ENCODE results near the gene DPP7.

The DPP7 gene

DNA sequence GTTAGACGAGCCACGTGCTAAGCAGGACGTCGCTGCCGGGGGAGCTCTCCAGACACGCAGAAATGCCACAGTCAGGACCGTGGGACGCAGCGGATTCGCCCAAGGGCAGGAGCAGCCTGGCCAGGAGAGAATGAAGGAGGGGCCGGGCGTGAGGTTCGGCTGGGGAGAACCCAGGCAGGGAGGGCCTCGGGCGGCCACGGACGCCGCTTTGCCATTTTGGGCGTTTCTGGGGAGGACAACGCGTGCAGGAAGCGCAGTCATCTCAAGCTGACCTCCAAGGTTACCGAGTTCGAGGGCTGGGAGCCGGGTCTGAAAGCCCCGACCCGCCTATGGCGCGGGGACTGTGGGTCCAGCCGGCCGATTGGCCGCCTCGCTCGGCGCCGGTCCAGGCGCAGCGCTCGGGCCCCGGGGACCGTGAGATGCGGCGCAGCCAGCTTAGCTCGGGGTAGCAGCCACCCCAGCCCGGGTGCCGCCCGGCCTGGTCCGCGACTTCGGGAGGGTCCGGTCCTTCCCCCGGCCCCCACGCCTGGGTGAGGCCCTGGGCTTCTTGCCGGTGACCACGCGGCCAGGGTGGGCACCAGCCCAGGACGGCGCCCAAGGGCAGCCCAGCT, 28.5 kb downstream of the DPP7 start:
- DNase-seq, result peak; percentile 63

DNA sequence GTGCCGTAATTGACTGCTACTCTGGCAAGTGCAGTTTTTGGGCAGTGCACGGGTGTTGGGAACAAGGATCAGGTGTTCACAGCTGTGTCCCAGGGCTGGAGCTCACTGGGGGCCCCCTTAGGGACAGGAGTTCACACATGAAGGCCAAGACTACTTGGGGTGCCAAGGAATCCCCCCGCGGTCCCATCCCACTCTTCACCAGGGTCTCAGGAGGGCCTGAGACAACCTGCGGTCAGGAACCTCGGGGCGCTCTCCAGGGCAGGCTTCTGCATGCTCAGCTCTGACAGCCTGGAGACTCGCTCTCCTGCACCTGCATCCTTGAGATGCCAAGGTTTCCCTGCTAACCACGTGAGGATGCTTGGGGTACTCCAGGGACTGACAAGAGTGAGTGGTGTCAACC, 30.0 kb downstream of the DPP7 start:
- no peak for DNase-seq

DNA sequence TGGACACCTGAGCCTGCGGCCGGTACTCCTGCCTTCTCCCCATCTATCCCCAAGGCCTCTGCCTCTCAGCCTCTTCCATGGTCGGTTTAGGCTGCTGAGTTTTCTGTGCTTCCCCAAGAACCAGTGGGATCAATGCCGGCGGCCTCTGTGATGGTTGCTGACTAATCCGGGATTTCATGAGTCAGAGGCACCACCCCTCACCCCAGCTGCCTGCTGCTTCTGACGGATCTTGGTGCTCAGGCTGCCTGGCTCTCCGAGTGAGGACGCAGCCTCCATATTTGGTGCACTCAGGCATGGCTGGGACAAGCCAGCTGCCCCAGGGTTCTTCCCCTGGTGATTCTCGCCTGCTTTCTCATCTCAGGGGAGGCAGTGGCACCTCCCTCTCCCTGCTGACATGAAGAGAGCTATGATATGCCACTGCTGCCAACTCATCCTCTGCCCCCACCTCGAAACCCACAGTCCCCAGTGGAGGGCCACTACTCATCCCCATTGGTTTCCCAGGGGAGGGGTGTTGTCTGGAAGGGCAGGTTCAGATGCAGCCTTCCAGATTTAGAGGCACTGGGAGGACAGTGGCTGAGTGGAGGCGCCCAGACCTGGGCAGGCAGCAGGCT, 31.0 kb downstream of the DPP7 start:
- DNase-seq, result no peak

DNA sequence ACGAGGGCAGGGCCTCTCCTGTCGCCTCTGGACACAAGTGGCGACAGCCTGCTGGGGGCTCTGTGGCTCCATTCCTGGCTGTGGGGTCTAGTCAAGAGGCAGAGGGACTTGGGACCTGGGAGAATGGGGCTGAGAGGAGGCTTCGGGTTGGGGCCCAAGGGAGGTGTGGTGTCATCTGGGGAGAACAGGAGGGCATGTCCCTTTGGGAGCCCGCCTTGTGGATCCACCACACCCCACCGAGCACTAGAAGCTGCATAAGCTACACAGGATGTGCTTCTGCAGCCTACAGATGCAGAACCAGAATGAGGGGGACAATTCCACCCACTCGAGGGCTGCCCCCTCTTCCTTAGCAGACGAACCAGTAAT, 31.6 kb downstream of the DPP7 start:
- DNase-seq, result no peak

DNA sequence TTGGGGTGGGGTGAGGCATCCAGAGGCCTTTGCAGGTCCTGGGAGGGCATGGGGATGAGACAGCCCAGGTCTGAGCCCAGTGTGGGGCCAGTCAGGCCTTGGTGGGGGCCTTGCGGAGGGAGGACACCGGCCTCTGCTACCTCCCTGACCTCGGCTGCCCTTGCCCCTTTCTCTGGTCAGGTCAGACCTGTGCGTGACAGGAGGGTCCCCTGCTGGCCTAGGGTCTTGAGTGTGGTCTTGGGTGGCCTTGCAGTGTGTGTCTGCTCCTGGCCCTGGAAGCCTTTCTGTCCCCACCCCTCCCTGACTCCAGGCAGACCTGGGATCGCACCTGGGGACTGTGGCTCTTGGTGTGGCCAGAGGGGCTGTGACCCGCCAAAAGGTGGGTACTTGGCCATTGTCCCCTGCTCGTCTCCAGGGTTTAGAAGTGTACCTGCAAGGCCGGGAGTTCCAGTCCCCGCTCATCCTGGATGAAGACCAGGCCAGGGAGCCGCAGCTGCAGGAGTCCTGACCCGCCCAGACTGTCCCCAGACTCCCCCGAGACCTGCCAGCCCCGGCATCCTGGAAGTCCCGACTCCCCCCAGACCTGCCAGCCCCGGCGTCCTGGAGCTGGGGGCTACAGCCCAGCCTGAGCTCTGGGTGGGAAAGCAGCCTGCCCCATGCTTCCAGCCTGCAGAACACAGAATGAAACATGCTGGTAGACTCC, 32.2 kb downstream of the DPP7 start:
- DNase-seq, result no peak

DNA sequence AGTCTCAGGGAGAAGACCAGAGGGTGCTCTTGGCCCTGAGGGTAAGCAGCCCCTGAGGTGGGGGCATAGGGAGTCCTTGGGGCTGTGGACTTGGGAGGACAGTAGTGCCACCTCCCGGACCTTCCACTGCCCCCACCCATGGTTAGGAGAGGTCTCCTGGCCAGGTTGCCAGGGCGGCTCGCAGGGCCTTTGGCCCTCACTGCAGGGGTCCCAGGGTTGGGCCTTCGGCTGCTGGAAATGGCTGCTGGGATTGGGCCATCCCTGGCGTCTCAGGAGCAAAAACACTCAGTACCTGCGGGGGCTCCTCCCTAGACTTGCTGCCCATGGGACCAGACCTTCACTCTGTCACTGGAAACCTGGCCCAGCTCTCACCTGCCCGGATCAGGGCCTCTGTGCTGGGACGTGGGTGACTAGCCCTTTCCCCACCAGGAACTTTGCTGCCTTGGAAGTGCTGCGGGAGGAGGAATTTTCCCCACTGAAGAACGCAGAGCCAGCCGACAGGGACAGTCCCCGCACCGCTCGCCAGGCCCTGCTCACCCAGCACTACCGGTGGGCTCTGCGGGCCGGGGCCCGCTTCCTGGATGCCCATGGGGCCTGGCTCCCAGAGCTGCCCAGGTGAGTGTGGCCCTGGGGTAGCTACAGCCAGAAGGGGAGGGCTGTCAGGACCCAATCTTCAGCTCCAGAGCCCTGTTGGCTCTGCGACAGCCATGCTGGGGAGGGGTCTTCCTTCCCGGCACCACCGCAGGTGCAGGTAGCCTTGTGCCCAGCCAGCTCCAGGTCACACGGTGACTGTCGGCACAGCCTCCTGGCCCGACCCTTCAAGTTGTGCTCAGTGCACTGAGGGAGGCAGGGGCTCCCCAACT, 34.0 kb downstream of the DPP7 start:
- DNase-seq, result no peak

DNA sequence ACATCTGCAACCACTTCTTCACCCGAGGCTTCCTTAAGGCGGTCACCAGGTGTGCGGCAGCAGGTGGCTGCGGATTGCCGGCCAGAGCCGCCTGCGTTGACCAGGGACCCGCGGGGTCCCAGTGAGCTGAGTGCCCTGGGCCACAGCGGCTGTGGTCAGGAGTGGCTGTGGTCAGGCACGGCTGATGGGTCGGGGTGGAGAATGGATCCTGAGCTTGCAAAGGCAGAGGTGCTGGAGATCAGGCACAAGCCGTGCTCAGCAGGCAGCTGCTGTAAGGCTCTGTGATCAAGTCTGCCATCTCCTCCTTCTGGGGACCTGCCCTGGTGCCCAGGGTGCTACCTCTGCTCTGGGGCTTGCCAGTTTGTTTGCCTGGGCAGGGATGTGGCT, 35.1 kb downstream of the DPP7 start:
- no peak for DNase-seq

DNA sequence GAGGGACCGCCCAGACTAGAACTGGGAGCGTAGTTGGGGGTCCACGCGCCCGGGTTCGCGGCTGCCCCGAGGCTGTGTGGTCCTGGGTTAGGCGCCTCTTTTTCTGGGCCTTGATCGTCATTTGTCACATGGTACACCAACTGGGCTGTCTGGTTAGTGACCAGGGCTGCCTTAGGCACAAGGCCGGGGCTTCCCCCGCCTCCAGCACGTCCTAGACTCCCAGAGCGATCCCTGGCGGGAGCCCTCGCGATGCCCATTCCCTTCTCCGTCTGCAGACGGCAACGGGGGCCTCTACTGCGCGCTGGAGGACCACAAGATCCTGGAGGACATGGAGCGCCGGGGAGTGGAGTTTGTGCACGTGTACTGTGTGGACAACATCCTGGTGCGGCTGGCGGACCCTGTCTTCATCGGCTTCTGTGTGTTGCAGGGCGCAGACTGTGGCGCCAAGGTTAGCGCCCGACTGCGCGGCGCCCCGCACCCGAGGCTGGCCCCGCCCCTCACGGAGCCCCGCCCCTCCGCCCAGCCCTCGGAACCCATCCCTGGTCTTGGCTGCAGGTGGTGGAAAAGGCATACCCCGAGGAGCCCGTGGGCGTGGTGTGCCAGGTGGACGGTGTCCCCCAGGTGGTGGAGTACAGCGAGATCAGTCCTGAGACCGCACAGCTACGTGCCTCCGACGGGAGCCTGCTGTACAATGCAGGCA, 35.7 kb downstream of the DPP7 start:
- DNase-seq, result no peak

DNA sequence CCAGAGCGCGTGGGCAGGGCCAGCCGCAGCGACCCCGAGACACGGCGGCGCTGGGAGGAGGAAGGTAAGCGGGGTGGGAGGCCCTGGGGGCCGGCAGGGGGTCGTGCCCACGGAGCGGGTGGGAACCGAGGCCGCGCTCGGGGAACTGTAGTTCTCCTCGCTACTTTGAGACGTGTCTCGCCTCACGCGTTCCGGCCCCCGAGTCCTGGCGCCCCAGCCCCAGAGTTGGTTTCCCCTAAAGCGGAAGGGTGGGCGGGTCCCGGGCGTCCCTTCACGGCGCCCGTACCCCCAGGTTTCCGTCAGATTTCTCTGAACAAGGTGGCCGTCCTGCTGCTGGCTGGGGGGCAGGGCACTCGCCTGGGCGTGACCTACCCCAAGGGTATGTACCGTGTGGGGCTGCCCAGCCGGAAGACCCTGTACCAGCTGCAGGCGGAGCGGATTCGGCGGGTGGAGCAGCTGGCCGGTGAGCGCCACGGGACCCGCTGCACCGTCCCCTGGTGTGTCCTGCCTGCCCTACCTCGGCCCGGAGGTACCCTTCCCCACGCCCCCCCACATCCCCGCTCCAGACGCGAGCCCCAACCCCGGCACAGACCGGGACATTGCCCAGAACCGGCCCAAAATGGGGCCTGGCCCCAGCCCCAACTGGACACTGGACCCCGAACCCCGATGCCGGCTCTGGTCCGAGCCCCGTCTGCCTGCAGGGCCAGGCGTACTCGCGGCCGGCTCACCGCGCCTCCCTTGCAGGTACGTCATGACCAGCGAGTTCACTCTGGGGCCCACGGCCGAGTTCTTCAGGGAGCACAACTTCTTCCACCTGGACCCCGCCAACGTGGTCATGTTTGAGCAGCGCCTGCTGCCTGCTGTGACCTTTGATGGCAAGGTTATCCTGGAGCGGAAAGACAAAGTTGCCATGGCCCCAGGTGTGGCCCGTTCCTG, 36.5 kb downstream of the DPP7 start:
- peak; percentile 48 for DNase-seq

DNA sequence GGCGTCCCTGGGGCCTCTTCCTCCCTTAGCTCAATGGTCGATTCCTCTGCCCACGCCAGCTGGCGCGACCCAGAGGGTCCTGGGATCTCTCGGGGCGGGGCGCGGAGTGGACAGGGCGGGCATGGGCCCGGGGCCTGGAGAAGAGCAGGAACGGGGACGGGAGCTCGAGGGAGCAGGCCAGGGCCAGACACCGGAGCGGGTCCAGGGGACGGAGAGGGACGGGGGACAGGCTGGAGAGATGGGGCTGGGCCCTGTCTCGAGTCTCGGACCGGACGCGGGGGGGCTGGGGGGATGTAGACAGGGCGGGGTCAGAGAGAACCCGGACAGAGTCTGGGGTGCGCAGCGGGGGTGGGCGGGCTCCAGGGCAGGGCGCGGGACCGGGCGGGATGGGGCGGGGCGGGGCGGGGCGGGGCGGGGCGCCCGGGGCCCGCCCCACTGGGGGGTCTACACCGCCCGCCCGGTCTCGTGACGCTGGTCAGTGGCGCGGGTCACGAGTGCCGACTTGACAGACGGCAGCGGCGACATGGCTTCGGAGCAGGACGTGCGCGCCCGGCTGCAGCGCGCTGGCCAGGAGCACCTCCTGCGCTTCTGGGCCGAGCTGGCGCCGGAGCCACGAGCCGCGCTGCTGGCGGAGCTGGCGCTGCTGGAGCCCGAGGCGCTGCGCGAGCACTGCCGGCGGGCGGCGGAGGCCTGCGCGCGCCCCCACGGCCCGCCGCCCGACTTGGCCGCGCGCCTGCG, 37.4 kb downstream of the DPP7 start, which contains the start of gene UAP1L1:
UAP1L1 (plus strand) TSS at position 508 of the 738 bp plus-strand sequence; CDS start at position 524, 16 bp downstream.
- DNase-seq, result peak; percentile 60

DNA sequence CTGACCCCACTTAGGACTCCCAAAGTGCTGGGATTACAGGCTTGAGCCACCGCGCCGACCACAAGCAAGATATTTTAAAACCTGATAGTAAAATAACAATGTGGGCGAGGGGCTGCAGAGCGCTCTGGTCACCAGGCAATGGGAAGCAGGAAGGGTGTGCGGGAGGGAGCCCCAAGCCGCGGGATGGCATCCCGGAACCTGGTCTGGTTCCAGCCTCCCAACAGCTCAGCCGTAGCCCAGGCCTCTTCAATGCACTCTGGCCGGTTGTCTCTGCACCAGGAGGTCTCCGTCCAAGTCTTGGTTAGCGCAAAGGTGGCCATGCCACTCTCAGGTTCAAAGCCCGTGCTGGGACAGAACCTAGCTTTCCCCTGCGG, 37.9 kb downstream of the DPP7 start:
- no peak for DNase-seq

DNA sequence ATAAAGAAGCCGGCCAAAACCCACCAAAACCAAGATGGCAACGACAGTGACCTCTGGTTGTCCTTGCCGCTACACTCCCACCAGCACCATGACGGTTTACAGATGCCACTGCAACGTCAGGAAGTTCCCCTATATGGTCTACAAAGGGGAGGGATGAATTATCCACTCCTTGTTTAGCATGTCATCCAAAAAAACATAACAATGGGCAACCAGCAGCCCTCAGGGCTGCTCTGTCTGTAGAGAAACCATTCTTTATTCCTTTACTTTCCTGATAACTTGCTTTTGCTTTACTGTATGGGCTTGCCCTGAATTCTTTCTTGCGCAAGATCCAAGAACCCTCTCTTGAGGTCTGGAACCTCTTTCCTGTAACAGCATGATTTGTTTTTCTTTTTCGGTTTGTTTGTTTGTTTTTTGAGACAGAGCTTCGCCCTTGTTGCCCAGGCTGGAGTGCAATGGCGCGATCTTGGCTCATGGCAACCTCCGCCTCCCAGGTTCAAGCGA, 39.2 kb downstream of the DPP7 start:
- DNase-seq, result no peak

DNA sequence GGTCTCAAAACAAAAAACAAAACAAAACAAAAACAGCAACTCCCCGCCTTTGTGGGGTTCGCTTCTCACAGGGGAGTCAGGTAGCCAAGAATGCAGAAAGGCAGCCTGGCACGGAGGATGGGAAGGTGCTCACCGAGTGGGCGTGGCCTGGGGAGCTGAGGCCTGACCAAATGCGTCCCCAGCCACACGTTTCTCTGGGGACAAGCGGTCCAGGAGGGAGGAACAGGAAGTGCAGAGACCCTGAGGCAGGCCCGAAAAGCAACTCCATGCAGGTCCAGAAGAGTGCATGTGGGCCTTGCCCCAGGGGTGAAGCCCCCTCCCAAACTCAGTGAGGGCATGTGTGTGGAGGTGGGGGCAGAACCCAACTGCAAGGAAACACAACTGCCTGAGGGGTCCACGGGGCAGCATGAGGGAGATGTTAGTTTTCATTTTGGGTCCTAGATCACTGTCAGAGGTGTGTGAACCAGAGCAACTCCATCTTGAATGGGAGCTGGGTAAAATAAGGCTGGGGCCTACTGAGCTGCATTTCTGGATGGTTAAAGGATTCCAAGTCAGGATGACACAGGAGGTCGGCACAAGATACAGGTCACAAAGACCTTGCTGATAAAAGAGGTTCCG, 39.8 kb downstream of the DPP7 start:
- DNase-seq, result no peak

DNA sequence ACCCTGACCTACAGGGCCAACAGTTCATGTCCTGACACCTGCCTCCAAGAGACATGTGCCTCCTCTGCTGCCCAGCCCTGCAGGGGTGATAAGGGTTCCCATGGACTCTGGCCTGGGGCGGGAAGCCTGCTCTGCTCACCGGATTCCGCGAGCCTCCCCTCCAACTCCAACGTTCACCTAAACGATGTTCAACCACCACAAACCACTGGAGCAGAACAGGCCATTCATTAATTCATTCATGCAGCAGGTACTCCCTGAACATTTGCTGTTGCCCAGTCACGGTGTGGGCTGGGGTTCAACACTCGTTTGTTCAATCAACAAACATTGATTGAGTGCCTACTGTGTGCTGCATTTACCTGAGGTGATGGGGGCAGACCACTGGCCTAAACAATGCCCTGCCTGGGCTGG, 40.5 kb downstream of the DPP7 start:
- DNase-seq, result no peak

DNA sequence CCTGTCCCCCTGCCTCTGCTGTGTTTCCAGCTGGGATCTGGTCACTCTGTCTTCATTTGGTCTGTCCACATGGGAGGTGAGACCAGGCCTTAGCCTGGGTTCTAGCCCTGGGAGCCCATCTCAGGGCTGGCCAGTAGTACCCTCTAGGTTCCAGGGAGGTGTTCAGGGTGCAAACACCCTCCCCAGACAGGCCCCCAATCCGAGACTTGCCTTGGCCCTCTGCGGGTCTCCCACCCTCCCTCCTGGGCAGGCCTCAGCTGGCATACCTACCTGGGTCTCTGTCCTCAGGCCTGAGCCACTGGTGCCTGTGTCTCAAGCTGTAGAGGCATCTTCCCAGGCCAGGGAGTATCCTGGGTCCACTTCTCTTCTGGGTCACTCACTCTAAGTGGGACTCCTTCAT, 43.3 kb downstream of the DPP7 start:
- DNase-seq, result no peak

DNA sequence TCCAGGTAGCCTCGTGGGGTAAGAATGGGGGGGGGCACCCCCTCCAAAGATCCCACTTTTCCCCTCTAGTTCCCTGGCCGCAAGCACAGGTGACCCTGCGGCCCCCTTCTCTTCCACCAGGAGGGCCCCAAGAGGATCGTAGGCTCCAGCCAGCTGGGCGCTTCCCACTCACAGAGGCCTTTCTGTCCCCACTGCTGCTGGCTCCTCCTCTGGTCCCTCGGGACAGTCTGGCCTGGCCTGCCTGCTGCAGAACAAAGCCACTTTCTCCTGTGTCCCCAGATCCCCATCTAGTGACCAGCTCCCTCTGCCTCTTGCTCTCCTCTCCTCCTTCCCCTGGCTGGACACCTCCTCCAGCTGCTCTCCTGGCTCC, 43.6 kb downstream of the DPP7 start:
- DNase-seq, result no peak

DNA sequence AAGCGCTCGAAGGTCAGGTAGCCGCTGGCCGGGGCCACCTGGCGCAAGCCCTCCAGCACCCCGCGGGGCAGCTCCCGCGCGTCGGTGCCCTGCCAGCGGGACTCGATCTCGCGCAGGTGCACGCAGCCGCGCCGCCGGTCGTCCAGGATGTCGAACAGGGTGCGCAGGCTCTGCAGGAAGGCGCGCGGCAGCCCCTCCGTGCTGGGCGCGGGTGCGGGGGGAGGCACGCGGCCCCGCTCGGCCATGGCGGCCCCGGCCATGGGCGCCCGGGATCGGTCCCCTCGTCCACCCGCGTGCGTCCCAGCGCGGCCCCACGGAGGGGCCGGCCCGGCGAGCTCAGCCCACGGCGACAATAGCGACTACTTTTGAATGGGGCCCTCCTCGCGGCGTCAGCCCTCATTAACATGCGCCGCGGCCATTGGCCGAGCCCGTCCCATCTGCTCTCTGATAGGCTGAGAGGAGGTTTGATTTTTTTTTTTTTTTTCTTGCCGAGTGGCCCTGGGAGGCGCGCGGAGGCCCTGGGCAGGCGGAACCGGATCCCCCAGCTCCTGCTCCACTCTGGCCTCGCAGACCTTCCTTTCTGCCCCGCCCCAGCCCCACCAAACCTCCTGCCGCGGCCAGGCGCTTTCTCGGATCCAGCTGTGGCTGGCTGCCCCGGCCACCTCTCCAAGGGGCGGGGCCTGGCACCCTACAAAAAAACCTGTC, 44.2 kb downstream of the DPP7 start, which contains the start of gene SAPCD2:
SAPCD2 (minus strand) TSS at position 357 of the 705 bp plus-strand sequence; CDS start at position 260, 97 bp downstream.
- peak; percentile 79 for DNase-seq

DNA sequence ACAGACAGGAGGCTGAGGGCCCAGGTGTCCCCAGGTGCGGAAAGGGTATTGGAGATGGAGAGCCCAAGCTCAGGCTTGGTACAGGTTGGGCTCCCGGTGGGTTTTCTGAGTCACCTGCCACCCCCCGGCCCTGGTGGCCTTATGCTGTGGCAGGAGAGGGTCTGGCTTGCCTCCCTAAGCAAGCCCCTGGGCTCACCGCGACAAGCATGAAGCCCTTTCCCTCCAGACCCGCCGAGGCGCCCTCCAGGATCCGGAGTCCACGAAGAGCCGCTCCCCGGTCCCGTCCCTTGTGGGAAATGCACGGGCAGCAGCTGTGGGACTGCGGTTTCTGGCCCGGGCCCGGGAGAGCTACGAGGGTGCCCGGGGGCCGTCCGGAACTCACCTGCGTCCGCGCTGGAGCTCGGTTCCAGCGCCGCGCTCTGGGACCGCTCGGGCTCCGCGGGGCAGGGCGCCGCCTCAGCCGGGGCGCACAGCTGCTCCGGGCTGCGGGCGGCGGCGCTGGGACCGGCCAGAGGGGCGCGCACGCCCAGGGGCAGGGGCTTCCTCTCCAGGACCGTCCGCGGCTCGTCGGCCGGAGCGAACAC, 44.9 kb downstream of the DPP7 start:
- DNase-seq, result peak; percentile 33
